CD4-positive, alpha-beta T cell treated with Interleukin-4 for 4 hours (primary cell): ENCODE measurements around the gene RUNX1.

Source experiments
- DNase-seq: peaks from one replicate; pipeline ENCODE4 v3.0.0-alpha.2; 2020

RUNX1 gene

DNA sequence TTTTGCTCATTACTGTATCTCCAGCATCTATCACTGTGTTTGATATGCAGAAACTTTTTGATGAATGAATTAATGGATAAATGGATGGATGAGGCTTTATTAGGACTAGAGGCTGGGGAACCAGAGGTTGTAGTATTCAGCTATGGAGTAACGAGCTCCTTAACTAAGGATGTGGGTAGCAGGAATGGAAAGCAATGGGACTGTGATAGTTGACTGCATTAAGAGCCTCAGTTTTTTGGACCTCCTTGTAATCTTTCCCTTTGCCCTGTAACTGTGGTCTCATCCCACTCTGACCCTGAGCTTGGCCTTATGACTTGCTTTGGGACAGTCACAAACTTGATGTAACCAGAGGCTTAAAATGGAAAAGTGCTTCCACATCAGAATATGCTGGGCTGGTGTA is 9.0 kb upstream of the RUNX1 start:
- DNase-seq = no peak

- no peak for DNase-seq
Observed at GRCh38 chr21:35057428-35057827, 8.3 kb upstream of the RUNX1 start.

DNA sequence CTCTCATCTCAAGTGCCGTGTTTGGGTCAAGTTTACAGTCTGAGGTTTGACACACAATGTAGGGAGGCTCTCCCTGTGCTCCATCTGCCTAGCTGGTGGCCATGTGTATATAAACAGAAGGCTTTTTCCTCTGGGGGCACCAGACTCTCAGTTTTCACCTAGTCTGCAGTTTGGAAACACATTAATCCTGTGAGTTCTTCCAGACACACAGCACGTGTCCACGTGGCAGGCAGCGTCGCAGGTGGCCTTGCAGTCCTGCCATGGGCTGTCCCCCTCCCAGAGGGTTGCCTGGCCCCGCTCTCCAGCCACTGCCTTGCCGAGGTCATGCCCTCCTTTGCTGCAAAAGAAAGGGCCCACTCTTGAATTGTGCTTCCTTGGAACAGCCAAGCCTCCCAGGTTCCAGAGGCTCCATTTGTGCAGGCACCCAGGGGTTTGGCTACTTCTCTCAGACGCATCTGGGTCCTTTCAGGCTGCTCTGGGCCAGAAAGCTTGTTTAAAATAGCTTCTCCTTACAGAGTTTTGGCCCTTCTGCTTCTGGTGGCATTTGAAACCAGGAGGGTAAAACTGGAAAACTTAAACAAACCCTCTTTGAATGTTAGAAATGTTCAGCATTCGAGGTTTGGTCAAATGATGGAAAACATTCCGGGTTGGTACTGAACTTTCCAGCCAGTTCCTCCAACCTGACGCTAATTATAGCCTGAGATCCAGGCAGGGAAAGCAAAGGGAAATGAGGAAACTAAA is 4.4 kb upstream of the RUNX1 start:
- no peak for DNase-seq

- DNase-seq = no peak
Observed at GRCh38 chr21:35052801-35053200, 3.7 kb upstream of the RUNX1 start.

DNA sequence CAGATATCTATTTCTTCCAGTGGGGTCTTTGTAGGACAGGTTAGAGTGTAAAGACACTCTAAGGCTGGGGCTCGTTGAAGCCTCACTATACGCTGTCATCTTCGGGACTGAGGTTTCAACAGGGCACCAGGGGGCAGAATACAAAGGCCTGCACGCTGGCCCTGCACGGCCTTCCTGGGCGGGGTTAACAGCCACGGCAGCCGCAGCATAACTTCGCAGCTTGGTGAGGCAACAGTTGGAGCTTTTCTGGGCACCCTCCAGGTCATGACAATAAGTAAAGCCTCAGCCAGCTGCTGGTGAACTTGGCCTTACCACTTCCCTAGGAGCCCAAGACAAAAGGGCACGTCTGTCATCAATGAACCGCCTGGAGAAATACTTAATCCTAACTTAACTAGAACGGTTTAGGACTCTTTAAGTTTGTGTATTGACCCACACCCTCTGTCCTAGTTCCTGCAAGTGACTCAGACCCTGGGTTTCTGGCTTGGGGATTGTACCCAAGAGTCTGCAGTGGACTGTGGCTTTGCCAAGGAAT is 2.3 kb upstream of the RUNX1 start:
- peak; percentile 89 for DNase-seq

- no peak for DNase-seq
Observed at GRCh38 chr21:35050348-35051286, 1.5 kb upstream of the RUNX1 start.

- no peak for DNase-seq
Observed at GRCh38 chr21:35048183-35048601, 910 bp downstream of the RUNX1 start.

DNA sequence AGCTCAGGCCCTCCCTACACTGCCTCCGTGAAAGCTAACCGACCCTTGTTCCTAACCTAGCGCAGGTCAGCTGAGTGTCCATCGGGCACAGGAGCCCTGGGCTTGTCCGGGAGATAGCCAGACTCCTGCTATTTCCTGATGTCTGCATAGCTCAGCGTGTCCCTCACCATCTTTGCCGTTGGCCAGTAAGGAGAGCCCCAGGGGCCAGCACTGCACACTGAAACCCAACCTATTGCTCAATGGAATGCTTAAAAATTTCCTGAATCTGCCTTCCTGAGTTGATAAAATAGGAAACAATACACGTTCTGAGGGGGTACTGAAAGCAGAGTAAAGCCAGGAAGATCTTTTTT is 2.2 kb downstream of the RUNX1 start:
- no peak for DNase-seq

DNA sequence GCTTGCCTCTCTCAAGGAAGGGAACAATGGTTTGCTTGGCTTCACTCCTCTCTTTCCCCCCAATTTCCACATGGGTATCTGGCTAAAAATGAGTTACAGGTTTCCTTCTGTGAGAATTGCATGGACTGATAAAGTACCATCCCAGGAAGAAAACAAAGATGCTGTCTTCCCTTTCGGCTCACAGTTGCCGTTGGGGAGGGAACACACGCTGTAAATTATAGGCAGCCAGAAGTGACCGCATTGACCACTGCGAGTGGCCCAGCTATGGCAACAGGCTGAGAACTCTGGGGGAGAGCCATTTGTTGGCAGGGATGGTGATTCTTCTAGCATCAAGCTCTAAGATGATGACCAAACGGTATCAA is 2.9 kb downstream of the RUNX1 start:
- no peak for DNase-seq

DNA sequence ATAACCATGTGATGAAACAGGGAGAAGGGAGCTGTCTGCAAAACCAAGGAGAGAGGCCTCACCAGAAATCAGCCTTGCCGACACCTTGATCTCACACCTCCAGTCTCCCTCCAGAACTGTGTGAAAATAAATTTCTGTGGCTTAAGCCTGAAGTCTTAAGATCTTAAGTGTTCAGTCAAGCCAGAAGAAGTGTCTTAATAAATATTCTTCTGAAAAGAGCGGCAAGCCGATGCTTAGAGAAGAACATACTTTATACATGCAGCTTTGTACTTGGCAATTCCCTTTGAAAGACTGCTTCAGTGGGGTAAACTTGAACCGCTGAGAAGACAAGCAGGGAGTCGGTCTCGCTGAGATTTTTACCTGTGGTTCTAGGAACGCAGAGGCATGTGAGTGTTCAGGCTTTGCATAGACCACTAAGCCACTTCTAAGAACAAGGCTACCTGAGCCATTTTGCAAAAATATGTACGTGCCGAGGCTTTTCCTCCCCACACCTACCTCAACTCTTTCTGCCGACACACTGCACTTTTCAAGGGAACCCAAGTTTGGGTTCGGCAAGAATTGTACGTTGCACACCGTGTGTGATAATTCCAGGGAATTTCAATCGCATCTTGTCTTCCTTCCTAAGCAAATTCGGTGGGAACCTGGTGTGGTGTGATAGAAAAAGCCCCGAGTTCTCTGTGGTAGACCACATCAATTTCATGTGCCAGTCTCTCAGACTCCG is 3.4 kb downstream of the RUNX1 start:
- peak; percentile 85 for DNase-seq

DNA sequence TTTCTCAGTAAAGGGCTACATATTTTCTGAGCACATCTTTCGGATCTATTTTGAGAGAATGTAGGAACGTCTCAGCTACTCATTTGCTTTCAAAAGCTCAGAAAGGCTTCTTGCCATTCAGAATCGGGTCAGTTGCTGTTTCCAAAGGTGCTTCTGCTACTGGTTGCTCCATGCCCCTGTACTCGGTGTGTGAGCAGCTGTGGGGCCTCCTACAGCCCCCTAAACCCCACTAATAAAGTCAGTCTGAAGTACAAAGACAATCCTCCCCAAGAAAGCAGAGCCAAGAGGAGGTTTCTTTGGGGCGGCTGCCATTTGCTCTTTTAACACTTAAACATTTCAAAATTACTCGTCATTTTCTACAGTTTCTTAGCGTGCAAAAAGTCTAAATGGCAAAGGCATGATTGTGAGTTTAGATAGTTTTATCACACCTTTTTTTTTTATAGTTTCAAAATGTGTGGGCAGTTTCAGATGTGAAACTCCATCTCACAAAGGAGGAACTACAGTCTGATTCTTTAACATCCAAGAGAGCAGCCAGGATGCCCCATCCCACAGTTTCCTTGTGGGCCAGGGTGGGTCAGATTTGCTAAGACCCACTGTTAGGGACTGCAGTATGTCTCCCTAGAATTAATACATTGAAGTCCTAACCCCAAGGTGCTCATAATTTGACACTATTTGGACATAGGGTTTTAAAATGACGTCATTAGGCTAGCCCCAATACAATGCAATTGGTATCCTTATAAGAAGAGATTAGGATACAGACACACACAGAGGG is 4.1 kb downstream of the RUNX1 start:
- no peak for DNase-seq

DNA sequence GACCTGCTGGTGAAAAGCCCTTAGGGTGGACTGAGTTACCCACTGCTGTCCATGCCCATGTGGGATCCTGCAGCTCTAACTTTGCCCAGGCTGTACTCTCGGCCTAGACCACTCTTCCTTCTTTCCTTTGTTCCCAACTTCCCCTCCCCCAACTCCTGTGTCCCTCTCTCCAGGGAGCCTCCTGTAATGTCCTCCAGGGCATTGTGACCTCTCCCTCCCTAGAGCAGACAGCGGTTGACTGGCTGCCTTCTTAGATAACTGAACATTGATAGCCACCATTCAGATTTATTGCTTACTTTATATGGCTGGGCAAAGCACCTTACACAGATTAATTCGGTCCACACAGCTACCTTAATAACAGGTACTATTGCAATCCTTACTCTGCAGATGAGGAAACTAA is 5.0 kb downstream of the RUNX1 start:
- DNase-seq = no peak

DNA sequence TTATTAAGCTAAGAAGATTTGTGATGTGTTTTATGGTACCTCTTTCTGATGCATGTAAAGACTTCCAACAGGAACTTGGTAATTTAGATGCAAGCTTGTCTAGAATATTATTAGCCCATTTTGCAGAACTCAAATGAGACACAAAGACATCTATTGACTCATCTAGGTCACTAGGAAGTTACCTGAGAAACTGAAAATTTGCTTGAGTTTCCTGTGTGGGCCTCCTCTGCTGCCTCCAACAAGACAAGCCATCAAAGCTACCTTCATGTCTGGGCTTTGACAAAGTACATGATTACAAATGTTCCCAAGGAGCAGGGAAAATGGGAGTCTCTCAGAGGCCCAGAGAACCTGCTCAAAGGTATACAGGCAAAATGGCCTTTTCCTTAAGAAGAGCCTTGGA is 5.6 kb downstream of the RUNX1 start:
- peak; percentile 88 for DNase-seq

GRCh38 chr21:35042836-35043235 is 6.3 kb downstream of the RUNX1 start:
- DNase-seq = peak; percentile 32

GRCh38 chr21:35041881-35042280 is 7.2 kb downstream of the RUNX1 start:
- DNase-seq = peak; percentile 30

- no peak for DNase-seq
Observed at GRCh38 chr21:35041122-35041521, 8.0 kb downstream of the RUNX1 start.

DNA sequence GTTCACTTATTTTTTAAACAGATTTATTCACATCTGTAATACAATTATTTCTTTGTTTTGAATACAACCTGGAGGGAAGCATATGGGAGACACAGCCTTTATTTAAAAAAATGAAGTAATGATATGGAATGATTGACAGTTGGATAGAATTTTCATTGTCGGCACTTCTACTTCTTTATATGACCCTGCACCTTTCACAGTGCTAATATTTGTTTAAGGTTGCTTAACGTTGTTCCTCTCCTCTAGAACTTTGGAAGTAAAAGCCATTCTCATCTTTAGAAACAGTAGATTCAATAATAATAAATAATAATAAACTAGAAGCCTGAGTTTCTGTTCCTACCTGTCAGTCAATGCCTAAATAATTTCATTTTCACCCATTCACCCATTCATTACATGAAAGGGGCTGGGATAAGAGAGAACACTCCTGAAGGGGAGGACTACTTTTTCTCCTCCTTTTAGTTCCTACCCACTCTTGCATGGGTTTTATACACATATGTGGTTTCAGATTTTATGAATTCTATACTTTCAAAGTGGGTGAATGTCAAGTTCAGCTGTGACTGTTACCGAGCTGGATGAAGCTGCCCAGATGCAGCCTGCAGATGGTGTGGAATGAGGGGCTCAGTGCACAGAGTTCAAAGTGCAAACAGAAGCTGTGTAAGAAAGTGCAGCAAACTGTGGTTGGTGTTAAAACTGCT is 9.4 kb downstream of the RUNX1 start:
- no peak for DNase-seq

- no peak for DNase-seq
Observed at GRCh38 chr21:35038772-35039319, 10.3 kb downstream of the RUNX1 start.

DNA sequence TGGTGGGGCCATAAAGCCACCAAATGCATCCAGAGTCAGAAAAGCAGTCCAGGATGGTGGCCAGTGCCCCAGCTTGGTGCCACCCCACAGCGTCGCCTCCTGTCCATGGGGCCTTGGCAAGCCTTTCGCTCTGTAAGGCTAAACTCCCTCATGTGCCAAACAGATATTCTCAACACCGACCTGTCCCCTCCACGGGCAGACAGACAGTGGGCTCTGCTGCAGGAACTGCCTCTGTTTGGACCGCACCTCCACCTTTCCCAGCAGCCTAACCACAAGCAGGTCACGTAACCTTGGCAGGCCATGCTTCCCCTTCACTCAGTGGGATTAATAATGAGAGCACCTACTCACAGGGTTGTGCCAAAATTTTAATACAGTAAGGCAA is 11.7 kb downstream of the RUNX1 start:
- no peak for DNase-seq

DNA sequence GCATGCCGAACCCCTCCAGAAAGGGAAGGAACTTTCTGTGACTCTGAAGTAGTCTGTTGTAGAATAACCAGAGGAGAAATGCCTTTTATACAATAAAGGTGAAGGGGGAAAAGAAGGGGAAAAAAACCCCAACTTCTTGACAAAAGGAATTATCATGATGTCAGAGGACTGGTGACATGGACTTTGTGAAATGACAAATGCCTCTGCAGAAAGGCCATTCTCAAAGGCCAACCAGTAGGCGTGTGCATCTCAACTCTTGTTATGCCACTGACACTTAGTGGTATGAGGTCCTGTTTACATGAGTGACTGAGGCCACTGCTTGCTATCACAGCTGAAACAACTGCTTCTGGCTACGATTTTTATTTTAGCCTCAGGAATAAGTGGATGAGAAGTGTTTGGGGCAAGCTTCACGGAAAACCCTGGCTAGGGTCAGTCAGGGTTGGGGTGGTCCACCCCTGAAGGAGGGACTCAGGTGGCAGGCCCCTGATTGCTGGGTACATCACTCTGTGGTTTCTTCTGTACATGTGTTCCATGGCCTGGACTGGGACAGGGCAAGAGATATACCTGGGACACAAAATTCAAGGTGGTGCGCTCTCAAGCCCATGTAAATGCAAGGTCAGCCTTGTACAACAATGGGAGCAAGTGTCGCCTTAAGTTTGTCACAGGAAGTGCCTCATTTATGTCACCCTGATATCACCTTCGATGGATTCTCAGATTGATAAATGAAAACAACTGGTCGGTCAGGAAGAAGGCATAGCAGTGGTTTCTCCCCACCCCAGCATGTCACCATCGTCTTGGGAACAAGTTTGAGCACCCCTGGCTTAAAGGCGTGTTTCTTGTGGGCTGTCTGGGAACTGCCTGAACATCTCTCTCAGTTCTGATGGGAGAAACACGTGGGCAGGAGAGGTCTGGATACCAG is 12.4 kb downstream of the RUNX1 start:
- DNase-seq = peak; percentile 58

GRCh38 chr21:35035581-35035980 is 13.5 kb downstream of the RUNX1 start:
- DNase-seq = no peak
